K562 (cell line): Measurements from ENCODE around the gene PDLIM4. TPM values are rescaled to one million over a fixed set of nuclear protein-coding genes. Genes with fewer than 3 reads are reported as not detected.

ENCODE experiments used
- ATAC-seq: fragments of 200-7000 bp; cut with Tn5 transposase; 3 replicates; pipeline ENCODE4 v1.9.1; 2020; ENCODE audit warnings: moderate library complexity
- BruUV-seq: library from RNA; stranded (reverse); fragments of 400-500 nt; replicated peaks from 2 replicates; lab custom pipeline; 2021; lab: Mats Ljungman, UMichigan
- CTCF ChIA-PET: fragments of 300-600 bp; formaldehyde crosslinking; extraction: SDS; loops from one replicate; lab custom pipeline; 2021; ENCODE audit warnings: low intra/inter-chr PET ratio; lab: Yijun Ruan, JAX
- POLR2A ChIA-PET: fragments of 300-600, 350-650 bp; sonication (Branson Sonifier 250); formaldehyde crosslinking; extraction: SDS; loops from one replicate; lab custom pipeline; 2021; ENCODE audit warnings: antibody characterized with exemption, inconsistent platforms; lab: Yijun Ruan, JAX
- DNase-seq, 4 experiments: peaks; one replicate each; pipeline versions ENCODE4 v3.0.0 to v3.0.0-alpha.2; 2011 to 2018; ENCODE audit warnings: low spot score in 3 of 4, mixed read lengths in 3 of 4; ENCODE audit errors: extremely low read depth in 1 of 4
- FAIRE-seq: peaks from 2 replicates; lab custom pipeline; 2011; peaks lifted over from hg19 to GRCh38; lab: Jason Lieb, UNC
- H2AFZ ChIP-seq: 2 replicates; pipeline ENCODE4 v1.6.0; 2011; ENCODE audit warnings: low read depth, low read length, control low read depth, inconsistent platforms
- H3K27ac ChIP-seq: fragments of 200-600 bp; 3 replicates; pipeline ENCODE4 v1.8.0; 2011; ENCODE audit warnings: low read depth, mild to moderate bottlenecking, control low read depth, inconsistent platforms, low read length, moderate library complexity, mixed read lengths; ENCODE audit errors: extremely low read depth
- H3K27me3 ChIP-seq, 2 experiments: fragments of 300-600 bp in 1 of 2; 2 replicates in 1 of 2; 3 replicates in 1 of 2; pipeline versions ENCODE4 v1.6.0 to v1.8.0; 2011; ENCODE audit warnings: inconsistent platforms in 2 of 2, low read length in 2 of 2, mild to moderate bottlenecking in 1 of 2, mixed read lengths in 1 of 2, moderate library complexity in 1 of 2; ENCODE audit not compliant: control insufficient read depth in 2 of 2, insufficient read depth in 2 of 2
- H3K36me3 ChIP-seq: fragments of 300-600 bp; 3 replicates; pipeline ENCODE4 v1.8.0; 2011; ENCODE audit warnings: mild to moderate bottlenecking, low read length, inconsistent platforms; ENCODE audit not compliant: control insufficient read depth, insufficient read depth
- H3K4me1 ChIP-seq, 2 experiments: fragments of 200-600 bp in 1 of 2; replicated peaks in 1 of 2; 2 replicates in 1 of 2; 3 replicates in 1 of 2; pipeline versions ENCODE4 v1.5.1 to v1.8.0; 2011; ENCODE audit warnings: inconsistent platforms in 2 of 2, low read length in 2 of 2, mild to moderate bottlenecking in 1 of 2, mixed read lengths in 1 of 2, moderate library complexity in 1 of 2; ENCODE audit not compliant: control insufficient read depth in 2 of 2, insufficient read depth in 2 of 2
- H3K4me2 ChIP-seq: 2 replicates; pipeline ENCODE4 v1.6.1; 2011; ENCODE audit warnings: low read length, control low read depth, inconsistent platforms, mixed read lengths; ENCODE audit not compliant: insufficient read depth
- H3K4me3 ChIP-seq: fragments of 200-600 bp; sonication (generic), shearing (Covaris generic); 2 replicates; pipeline ENCODE4 v1.5.1; 2016; ENCODE audit warnings: control low read depth, inconsistent platforms
- H3K79me2 ChIP-seq: fragments of 200-600 bp; 3 replicates; pipeline ENCODE4 v1.8.0; 2011; ENCODE audit warnings: low read length, inconsistent platforms; ENCODE audit not compliant: control insufficient read depth, insufficient read depth
- H3K9ac ChIP-seq, 2 experiments: 2 replicates each; pipeline versions ENCODE4 v1.6.0 to v1.6.1; 2011; ENCODE audit warnings: low read depth in 2 of 2, low read length in 2 of 2, control low read depth in 1 of 2, inconsistent platforms in 1 of 2, mild to moderate bottlenecking in 1 of 2, mixed read lengths in 1 of 2; ENCODE audit not compliant: insufficient read depth in 1 of 2
- H3K9me1 ChIP-seq: one replicate; pipeline ENCODE4 v1.6.0; 2011; ENCODE audit warnings: inconsistent platforms, mild to moderate bottlenecking, low read length, moderate library complexity; ENCODE audit not compliant: control insufficient read depth, insufficient read depth
- H3K9me3 ChIP-seq: replicated peaks from 2 replicates; pipeline ENCODE4 v1.5.1; 2011; ENCODE audit warnings: low read depth, low read length, inconsistent platforms; ENCODE audit not compliant: control insufficient read depth, insufficient read depth
- H4K20me1 ChIP-seq: replicated peaks from 2 replicates; pipeline ENCODE4 v1.6.1; 2011; ENCODE audit warnings: low read length, inconsistent platforms, mixed read lengths; ENCODE audit not compliant: control insufficient read depth, insufficient read depth
- CBX2 ChIP-seq: fragments of 200-600 bp; sonication (generic); IDR thresholded peaks from one replicate; pipeline ENCODE4 v1.6.1; 2012; ENCODE audit warnings: mild to moderate bottlenecking, low read length, inconsistent platforms; ENCODE audit not compliant: insufficient read depth, poor library complexity, severe bottlenecking
- CBX8 ChIP-seq: fragments of 200-600 bp; sonication (generic); IDR thresholded peaks from 2 replicates; pipeline ENCODE4 v1.6.1; 2012; ENCODE audit warnings: borderline replicate concordance, mixed run types, low read depth, mild to moderate bottlenecking, moderate library complexity, mixed read lengths, low read length, control low read depth, inconsistent platforms; ENCODE audit not compliant: poor library complexity, severe bottlenecking; ENCODE audit errors: extremely low read depth
- ZC3H4 ChIP-seq: sonication (generic); formaldehyde crosslinking; IDR thresholded peaks from 2 replicates; pipeline ENCODE4 v1.9.0; 2021; ENCODE audit warnings: missing genetic modification reagents, borderline replicate concordance
- ZNF263 ChIP-seq: sonication (generic); formaldehyde crosslinking; IDR thresholded peaks from 2 replicates; pipeline ENCODE4 v1.8.0; 2022; ENCODE audit warnings: mild to moderate bottlenecking, missing genetic modification reagents, borderline replicate concordance
- ZNF766 ChIP-seq: fragments of 200-800 bp; sonication (Bioruptor generic); conservative IDR thresholded peaks from 2 replicates; pipeline ENCODE4 v1.6.1; 2016; ENCODE audit warnings: missing genetic modification characterization, missing compliant biosample characterization
- WGBS: fragments of 100-300 bp; shearing (Covaris generic); methylation state at CpG from one replicate; pipeline ENCODE4 v1.1.6; 2016; ENCODE audit warnings: low coverage, mixed read lengths; ENCODE audit not compliant: insufficient coverage; ENCODE audit errors: missing lambda C conversion rate; 5-methylcytosine and 5-hydroxymethylcytosine counted together
- in situ Hi-C: fragments of 300-500 bp; cut with MboI; formaldehyde crosslinking; loops from 4 replicates; pipeline ENCODE4 v1.15.0; 2018; ENCODE audit warnings: inconsistent platforms, mixed read lengths
- intact Hi-C: fragments of 100-400 bp; cut with micrococcal nuclease; formaldehyde crosslinking; loops from 2 replicates; pipeline ENCODE4 v1.14.2; 2022
- polyA plus RNA-seq, 8 experiments: library from polyadenylated mRNA; depleted of rRNA in 4 of 8; stranded (reverse) in 5 of 8; unstranded in 3 of 8; fragments of >200 nt; fragmentation: Nextera tagmentation in 2 of 8; fragmentation: Illumina TruSeq in 1 of 8; extraction: Ambion mirVana in 2 of 8; extraction: Trizol in 1 of 8; gene quantifications; 2 replicates each; pipeline versions ENCODE4 v1.2.1 to v1.2.3, GENCODE V29; 2011 to 2014; ENCODE audit warnings: inconsistent platforms in 1 of 8, missing spikeins in 1 of 8
- total RNA-seq, 7 experiments: library from RNA; depleted of rRNA in 6 of 7; stranded (reverse); fragments of >200 nt in 6 of 7; fragmentation: Illumina TruSeq in 2 of 7; extraction: Trizol in 2 of 7; gene quantifications; 2 replicates each; pipeline versions ENCODE4 v1.2.1 to v1.2.3, GENCODE V29; 2011 to 2021; ENCODE audit warnings: low replicate concordance in 1 of 7

PDLIM4 gene
- total and polyA plus RNA-seq, 9 of the 15 experiments (the other 6 are each of a cell fraction or from before 2014, with no cell fraction given) = 0.28 to 32.8 (median 13.1) TPM

DNA sequence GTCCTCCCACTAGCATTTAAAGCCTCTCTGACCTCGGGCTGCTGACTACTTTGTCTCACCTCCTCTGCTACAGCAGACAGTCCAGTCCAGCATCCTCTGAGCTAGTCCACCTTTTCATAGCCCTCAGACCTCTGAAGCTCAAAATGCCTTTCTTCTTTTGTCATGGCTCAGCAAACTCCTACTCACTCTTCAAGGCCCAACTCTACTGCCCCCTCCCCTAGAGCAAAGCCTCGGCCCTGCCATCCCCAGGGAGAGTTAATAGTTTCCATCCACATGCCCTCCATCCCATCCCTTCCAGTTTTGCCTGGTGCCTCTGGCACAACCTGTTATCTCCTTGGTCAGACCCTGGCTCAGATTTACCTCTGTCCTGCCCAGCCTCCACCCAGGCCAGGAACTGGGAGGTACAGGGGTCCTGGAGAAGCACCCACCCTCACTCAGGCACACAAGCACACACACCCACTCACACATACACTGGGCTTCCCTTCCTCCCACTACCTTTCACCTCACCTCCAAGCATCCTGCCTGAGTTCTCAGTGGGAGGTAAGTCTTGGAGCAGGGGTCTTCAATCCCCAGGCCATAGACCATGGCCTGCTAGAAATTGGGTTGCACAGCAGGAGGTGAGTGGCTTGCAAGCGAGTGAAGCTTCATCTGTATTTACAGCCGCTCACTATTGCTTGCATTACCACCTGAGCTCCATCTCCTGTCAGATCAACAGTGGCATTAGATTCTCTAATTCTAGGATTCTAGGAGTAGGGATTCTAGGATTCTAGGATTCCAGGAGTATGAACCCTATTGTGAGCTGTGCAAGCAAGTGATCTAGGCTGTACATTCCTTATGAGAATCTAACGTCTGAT, 18.1 kb downstream of the PDLIM4 start:
- ChIA-PET CTCF (no interaction called here), POLR2A (interaction anchor here (0.7 kb wide), 2 partner anchors 145 to 210 kb away, joined by 4 read pairs; no protein-coding TSS in a partner anchor)
- Histone ChIP-seq H3K27me3 (no peaks in the 10 kb centered on the region), H3K4me2 (no peak overlapping the region), H4K20me1 (no peaks in the 10 kb centered on the region), H3K27ac (no peak overlapping the region), H3K9me3 (no peaks in the 10 kb centered on the region), H3K79me2 (no peaks in the 10 kb centered on the region), H3K4me1 (peaks cover 42 to 58% of the 10 kb centered on the region in 2 experiments; a peak in 4 of 5 replicates), H2AFZ (no peak overlapping the region), H3K4me3 (no peak overlapping the region), H3K9me1 (no peaks in the 10 kb centered on the region), H3K36me3 (peaks cover 10% of the 10 kb centered on the region; the same call in 2 of the 3 replicates), H3K9ac (no peak overlapping the region)
- ATAC-seq (no peak), FAIRE-seq (no peak), DNase-seq (no peak)
- TF ChIP-seq ZNF766 (CRISPR knock-in tag) = no peak
- TF ChIP-seq ZC3H4 = no peak
- no peak for TF ChIP-seq CBX8
- 0 out of 2 replicates have a peak, but pooled peaks have one; percentile 9 for TF ChIP-seq ZNF263 (CRISPR knock-in tag)
- no peak for TF ChIP-seq CBX2
- intact Hi-C loops (no loop called here), in situ Hi-C loops (no loop called here)
- WGBS = 68% methylated on average over 5 of the region's 5 CpGs
- BruUV-seq = no TSS peak
